ENCODE results near the gene CAPN1.

GRCh38 chr11:65206441-65206841 lies 24.7 kb downstream of the CAPN1 start:
- no peak for TF ChIP-seq POLR2A (IDR thresholded peaks at IDR 0.05)
- TF ChIP-seq CTCF (IDR thresholded peaks at IDR 0.05 in 4 of 5, conservative IDR thresholded peaks at IDR 0.05 in 1 of 5), result no peak

Data from gastrocnemius medialis (tissue), 4 donors.